ENCODE data around the gene ENDOD1. TPM values are rescaled to one million over a fixed set of nuclear protein-coding genes. Genes with fewer than 3 reads are reported as not detected.

ENDOD1 gene
- total and polyA plus RNA-seq, 4 donors, result 2.2 to 35.6 (median 5.9) TPM

DNA sequence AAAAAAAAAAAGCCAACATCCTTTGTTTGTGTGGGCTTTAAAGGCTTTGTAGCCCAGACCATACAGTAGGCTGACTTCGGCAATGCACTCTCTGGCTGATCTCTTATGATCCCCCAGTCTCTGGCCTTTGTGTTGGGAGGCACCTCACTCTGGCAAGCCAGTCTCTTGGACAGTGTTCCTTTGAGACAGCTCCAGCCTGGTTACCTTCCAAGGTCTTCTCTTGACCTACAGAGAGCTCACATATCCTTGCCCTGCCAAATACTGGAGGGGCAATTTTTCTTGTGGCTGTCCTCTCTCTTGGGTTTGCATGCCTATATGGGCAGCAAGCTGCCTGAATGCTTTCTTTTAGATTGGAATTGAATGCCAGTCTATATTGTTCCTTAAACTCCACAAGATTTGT, 71.6 kb downstream of the ENDOD1 start:
- DNase-seq (ENCODE audit: low spot score), result no peak
- Histone ChIP-seq H3K4me1 (ENCODE audit: control insufficient read depth in 4 of 4, insufficient read depth in 4 of 4, low read length in 3 of 4) (no peaks in the 10 kb centered on the region), H3K9me3 (ENCODE audit: control insufficient read depth in 4 of 4, low read length in 3 of 4) (no peaks in the 10 kb centered on the region), H3K36me3 (ENCODE audit: control insufficient read depth in 4 of 4, insufficient read depth in 3 of 4, low read depth in 1 of 4, low read length in 3 of 4) (no peaks in the 10 kb centered on the region), H3K27me3 (ENCODE audit: control insufficient read depth in 4 of 4, insufficient read depth in 4 of 4, low read length in 3 of 4) (no peaks in the 10 kb centered on the region), H3K27ac (ENCODE audit: low read depth in 1 of 2, low read length in 2 of 2) (no peak overlapping the region), H3K4me3 (ENCODE audit: low read depth in 1 of 3, low read length in 3 of 3) (no peak overlapping the region), H3K9ac (ENCODE audit: low read depth in 1 of 2, low read length in 2 of 2) (no peak overlapping the region)
- WGBS, result 91% methylated on average over 1 of the region's 1 CpG
- TF ChIP-seq NR2F2 (IDR thresholded peaks at IDR 0.05), result no peak
- TF ChIP-seq GABPA (IDR thresholded peaks at IDR 0.05 in 1 of 2, conservative IDR thresholded peaks at IDR 0.05 in 1 of 2), result no peak
- no peak for TF ChIP-seq SP1 (IDR thresholded peaks at IDR 0.05)
- TF ChIP-seq, protein P1, sequence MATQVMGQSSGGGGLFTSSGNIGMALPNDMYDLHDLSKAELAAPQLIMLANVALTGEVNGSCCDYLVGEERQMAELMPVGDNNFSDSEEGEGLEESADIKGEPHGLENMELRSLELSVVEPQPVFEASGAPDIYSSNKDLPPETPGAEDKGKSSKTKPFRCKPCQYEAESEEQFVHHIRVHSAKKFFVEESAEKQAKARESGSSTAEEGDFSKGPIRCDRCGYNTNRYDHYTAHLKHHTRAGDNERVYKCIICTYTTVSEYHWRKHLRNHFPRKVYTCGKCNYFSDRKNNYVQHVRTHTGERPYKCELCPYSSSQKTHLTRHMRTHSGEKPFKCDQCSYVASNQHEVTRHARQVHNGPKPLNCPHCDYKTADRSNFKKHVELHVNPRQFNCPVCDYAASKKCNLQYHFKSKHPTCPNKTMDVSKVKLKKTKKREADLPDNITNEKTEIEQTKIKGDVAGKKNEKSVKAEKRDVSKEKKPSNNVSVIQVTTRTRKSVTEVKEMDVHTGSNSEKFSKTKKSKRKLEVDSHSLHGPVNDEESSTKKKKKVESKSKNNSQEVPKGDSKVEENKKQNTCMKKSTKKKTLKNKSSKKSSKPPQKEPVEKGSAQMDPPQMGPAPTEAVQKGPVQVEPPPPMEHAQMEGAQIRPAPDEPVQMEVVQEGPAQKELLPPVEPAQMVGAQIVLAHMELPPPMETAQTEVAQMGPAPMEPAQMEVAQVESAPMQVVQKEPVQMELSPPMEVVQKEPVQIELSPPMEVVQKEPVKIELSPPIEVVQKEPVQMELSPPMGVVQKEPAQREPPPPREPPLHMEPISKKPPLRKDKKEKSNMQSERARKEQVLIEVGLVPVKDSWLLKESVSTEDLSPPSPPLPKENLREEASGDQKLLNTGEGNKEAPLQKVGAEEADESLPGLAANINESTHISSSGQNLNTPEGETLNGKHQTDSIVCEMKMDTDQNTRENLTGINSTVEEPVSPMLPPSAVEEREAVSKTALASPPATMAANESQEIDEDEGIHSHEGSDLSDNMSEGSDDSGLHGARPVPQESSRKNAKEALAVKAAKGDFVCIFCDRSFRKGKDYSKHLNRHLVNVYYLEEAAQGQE (IDR thresholded peaks at IDR 0.05), result no peak
- TF ChIP-seq, protein P2, sequence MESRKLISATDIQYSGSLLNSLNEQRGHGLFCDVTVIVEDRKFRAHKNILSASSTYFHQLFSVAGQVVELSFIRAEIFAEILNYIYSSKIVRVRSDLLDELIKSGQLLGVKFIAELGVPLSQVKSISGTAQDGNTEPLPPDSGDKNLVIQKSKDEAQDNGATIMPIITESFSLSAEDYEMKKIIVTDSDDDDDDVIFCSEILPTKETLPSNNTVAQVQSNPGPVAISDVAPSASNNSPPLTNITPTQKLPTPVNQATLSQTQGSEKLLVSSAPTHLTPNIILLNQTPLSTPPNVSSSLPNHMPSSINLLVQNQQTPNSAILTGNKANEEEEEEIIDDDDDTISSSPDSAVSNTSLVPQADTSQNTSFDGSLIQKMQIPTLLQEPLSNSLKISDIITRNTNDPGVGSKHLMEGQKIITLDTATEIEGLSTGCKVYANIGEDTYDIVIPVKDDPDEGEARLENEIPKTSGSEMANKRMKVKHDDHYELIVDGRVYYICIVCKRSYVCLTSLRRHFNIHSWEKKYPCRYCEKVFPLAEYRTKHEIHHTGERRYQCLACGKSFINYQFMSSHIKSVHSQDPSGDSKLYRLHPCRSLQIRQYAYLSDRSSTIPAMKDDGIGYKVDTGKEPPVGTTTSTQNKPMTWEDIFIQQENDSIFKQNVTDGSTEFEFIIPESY (IDR thresholded peaks at IDR 0.05), result no peak
- TF ChIP-seq EGR1 (IDR thresholded peaks at IDR 0.05; ENCODE audit: low read depth in 2 of 2), result no peak
- no peak for TF ChIP-seq TAF1 (conservative IDR thresholded peaks at IDR 0.05)
- TF ChIP-seq, protein P3, sequence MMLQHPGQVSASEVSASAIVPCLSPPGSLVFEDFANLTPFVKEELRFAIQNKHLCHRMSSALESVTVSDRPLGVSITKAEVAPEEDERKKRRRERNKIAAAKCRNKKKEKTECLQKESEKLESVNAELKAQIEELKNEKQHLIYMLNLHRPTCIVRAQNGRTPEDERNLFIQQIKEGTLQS (IDR thresholded peaks at IDR 0.05), result no peak
- TF ChIP-seq RAD21 (IDR thresholded peaks at IDR 0.05), result no peak
- TF ChIP-seq, protein P4, sequence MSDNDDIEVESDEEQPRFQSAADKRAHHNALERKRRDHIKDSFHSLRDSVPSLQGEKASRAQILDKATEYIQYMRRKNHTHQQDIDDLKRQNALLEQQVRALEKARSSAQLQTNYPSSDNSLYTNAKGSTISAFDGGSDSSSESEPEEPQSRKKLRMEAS (IDR thresholded peaks at IDR 0.05), result no peak
- TF ChIP-seq FOXA2 (IDR thresholded peaks at IDR 0.05), result no peak
- TF ChIP-seq HNF4A (conservative IDR thresholded peaks at IDR 0.05), result no peak
- no peak for TF ChIP-seq FOXA1 (IDR thresholded peaks at IDR 0.05)
- TF ChIP-seq, protein P5, sequence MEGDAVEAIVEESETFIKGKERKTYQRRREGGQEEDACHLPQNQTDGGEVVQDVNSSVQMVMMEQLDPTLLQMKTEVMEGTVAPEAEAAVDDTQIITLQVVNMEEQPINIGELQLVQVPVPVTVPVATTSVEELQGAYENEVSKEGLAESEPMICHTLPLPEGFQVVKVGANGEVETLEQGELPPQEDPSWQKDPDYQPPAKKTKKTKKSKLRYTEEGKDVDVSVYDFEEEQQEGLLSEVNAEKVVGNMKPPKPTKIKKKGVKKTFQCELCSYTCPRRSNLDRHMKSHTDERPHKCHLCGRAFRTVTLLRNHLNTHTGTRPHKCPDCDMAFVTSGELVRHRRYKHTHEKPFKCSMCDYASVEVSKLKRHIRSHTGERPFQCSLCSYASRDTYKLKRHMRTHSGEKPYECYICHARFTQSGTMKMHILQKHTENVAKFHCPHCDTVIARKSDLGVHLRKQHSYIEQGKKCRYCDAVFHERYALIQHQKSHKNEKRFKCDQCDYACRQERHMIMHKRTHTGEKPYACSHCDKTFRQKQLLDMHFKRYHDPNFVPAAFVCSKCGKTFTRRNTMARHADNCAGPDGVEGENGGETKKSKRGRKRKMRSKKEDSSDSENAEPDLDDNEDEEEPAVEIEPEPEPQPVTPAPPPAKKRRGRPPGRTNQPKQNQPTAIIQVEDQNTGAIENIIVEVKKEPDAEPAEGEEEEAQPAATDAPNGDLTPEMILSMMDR (IDR thresholded peaks at IDR 0.05; ENCODE audit: low read depth, low read length, missing input control), result no peak
- TF ChIP-seq YY1 (IDR thresholded peaks at IDR 0.05), result no peak
- TF ChIP-seq JUND (IDR thresholded peaks at IDR 0.05), result no peak

DNA sequence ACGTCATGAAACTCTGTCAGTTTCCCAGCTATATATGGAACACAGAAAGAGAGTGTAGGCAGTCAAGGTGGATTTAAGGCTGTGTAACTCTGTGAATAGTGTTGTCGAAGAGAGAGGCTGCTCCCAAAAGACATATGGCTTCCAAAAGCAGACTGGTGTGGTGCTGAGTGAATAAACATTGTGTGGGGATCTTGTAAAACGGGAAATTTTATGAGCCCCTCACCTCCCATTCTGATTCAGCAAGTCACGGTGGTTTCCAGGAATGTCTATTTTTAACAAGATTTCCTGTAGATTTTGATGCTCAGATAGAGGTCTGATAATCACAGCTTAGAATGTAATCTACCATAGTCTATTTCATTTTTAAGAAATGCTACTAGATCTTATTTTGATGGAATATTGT, 73.5 kb downstream of the ENDOD1 start:
- Histone ChIP-seq H3K27ac (ENCODE audit: low read depth in 1 of 2, low read length in 2 of 2) (no peak overlapping the region), H3K36me3 (ENCODE audit: control insufficient read depth in 4 of 4, insufficient read depth in 3 of 4, low read depth in 1 of 4, low read length in 3 of 4) (no peaks in the 10 kb centered on the region), H3K4me1 (ENCODE audit: control insufficient read depth in 4 of 4, insufficient read depth in 4 of 4, low read length in 3 of 4) (no peaks in the 10 kb centered on the region), H3K9ac (ENCODE audit: low read depth in 1 of 2, low read length in 2 of 2) (no peak overlapping the region), H3K9me3 (ENCODE audit: control insufficient read depth in 4 of 4, low read length in 3 of 4) (no peaks in the 10 kb centered on the region), H3K4me3 (ENCODE audit: low read depth in 1 of 3, low read length in 3 of 3) (no peak overlapping the region), H3K27me3 (ENCODE audit: control insufficient read depth in 4 of 4, insufficient read depth in 4 of 4, low read length in 3 of 4) (no peaks in the 10 kb centered on the region)
- DNase-seq (ENCODE audit: low spot score), result no peak
- 74% methylated on average over 4 of the region's 4 CpGs for WGBS
- TF ChIP-seq FOXA1 (IDR thresholded peaks at IDR 0.05) (no peak), FOXA2 (IDR thresholded peaks at IDR 0.05) (no peak), NR2F2 (IDR thresholded peaks at IDR 0.05) (no peak), JUND (IDR thresholded peaks at IDR 0.05) (no peak), YY1 (IDR thresholded peaks at IDR 0.05) (no peak), GABPA (IDR thresholded peaks at IDR 0.05 in 1 of 2, conservative IDR thresholded peaks at IDR 0.05 in 1 of 2) (no peak), HNF4G (IDR thresholded peaks at IDR 0.05) (no peak), SP1 (IDR thresholded peaks at IDR 0.05) (no peak), HNF4A (conservative IDR thresholded peaks at IDR 0.05) (no peak)
- TF ChIP-seq, protein P2 (IDR thresholded peaks at IDR 0.05), result no peak
- TF ChIP-seq, protein P3 (IDR thresholded peaks at IDR 0.05), result no peak
- TF ChIP-seq, protein P4 (IDR thresholded peaks at IDR 0.05), result no peak
- TF ChIP-seq, protein P5 (IDR thresholded peaks at IDR 0.05; ENCODE audit: low read depth, low read length, missing input control), result no peak

All from liver (tissue), 9 donors.